A549 (cell line): ENCODE measurements around the gene ERFL. TPM values are rescaled to one million over a fixed set of nuclear protein-coding genes. Genes with fewer than 3 reads are reported as not detected.

Experiments
- ATAC-seq, 2 experiments: fragments of 200-7000 bp in 1 of 2; fragments of >200 bp in 1 of 2; cut with Nextera tagmentation in 1 of 2; cut with Tn5 transposase in 1 of 2; 3 replicates each; pipeline versions ENCODE4 v1.8.0 to v1.9.1; 2018 to 2020; ENCODE audit warnings: mild to moderate bottlenecking in 1 of 2, moderate library complexity in 1 of 2
- CTCF ChIA-PET: fragments of 300-600 bp; sonication (Branson Sonifier 250); formaldehyde crosslinking; extraction: SDS; loops from one replicate; lab custom pipeline; 2021; ENCODE audit warnings: antibody characterized with exemption, inconsistent platforms; lab: Yijun Ruan, JAX
- POLR2A ChIA-PET: fragments of 350-600 bp; formaldehyde crosslinking; extraction: SDS; loops from one replicate; lab custom pipeline; 2021; ENCODE audit warnings: antibody characterized with exemption, inconsistent platforms; lab: Yijun Ruan, JAX
- DNase-seq, 2 experiments: peaks; one replicate each; pipeline versions ENCODE4 v3.0.0 to v3.0.0-alpha.2; 2011 to 2016; ENCODE audit warnings: low read depth in 1 of 2, low spot score in 1 of 2
- FAIRE-seq: peaks from 2 replicates; lab custom pipeline; 2011; peaks lifted over from hg19 to GRCh38; lab: Jason Lieb, UNC
- H3K27ac ChIP-seq, 2 experiments: fragments of >200 bp; sonication (Bioruptor Twin); formaldehyde crosslinking; 3 replicates each; pipeline ENCODE4 v1.5.1; 2016 to 2017
- H3K4me1 ChIP-seq: fragments of >200 bp; sonication (Bioruptor Twin); formaldehyde crosslinking; 3 replicates; pipeline ENCODE4 v1.6.1; 2016
- H3K4me2 ChIP-seq: fragments of >200 bp; sonication (Bioruptor Twin); formaldehyde crosslinking; 3 replicates; pipeline ENCODE4 v1.6.1; 2016
- H3K4me3 ChIP-seq: fragments of >200 bp; sonication (Bioruptor Twin); formaldehyde crosslinking; 3 replicates; pipeline ENCODE4 v1.5.1; 2016
- H3K9me3 ChIP-seq: fragments of >200 bp; sonication (Bioruptor Twin); formaldehyde crosslinking; 3 replicates; pipeline ENCODE4 v1.6.1; 2016
- CHD2 ChIP-seq: fragments of 150-350 bp; IDR thresholded peaks from 2 replicates; pipeline ENCODE4 v1.6.1; 2014; ENCODE audit warnings: low read length; ENCODE audit not compliant: partially characterized antibody
- CTCF ChIP-seq: fragments of >200 bp; sonication (Bioruptor Twin); formaldehyde crosslinking; IDR thresholded peaks from 3 replicates; pipeline ENCODE4 v1.5.1; 2016
- E2F6 ChIP-seq: IDR thresholded peaks from 2 replicates; pipeline ENCODE4 v1.6.1; 2012; ENCODE audit warnings: low read depth, borderline replicate concordance
- EHF ChIP-seq: fragments of 250-450 bp; sonication (Bioruptor Pico); IDR thresholded peaks from 2 replicates; pipeline ENCODE4 v1.5.0; 2020; ENCODE audit warnings: mild to moderate bottlenecking
- EHMT2 ChIP-seq: fragments of 200-600 bp; sonication (generic); IDR thresholded peaks from 2 replicates; pipeline ENCODE4 v1.6.1; 2016; ENCODE audit warnings: antibody characterized with exemption, low read depth, mild to moderate bottlenecking, moderate library complexity
- FOSB ChIP-seq: fragments of 250-450 bp; sonication (Bioruptor Pico); IDR thresholded peaks from 2 replicates; pipeline ENCODE4 v1.5.0; 2020; ENCODE audit warnings: mild to moderate bottlenecking, moderate library complexity
- FOXS1 ChIP-seq: fragments of 250-450 bp; sonication (Bioruptor Pico); IDR thresholded peaks from 2 replicates; pipeline ENCODE4 v1.5.0; 2020; ENCODE audit warnings: mild to moderate bottlenecking, moderate library complexity
- HOXB13 ChIP-seq: fragments of 250-450 bp; sonication (Bioruptor Pico); IDR thresholded peaks from 2 replicates; pipeline ENCODE4 v1.5.0; 2020; ENCODE audit warnings: low read depth, mild to moderate bottlenecking, moderate library complexity
- HOXB5 ChIP-seq: fragments of 250-450 bp; sonication (Bioruptor Pico); IDR thresholded peaks from 2 replicates; pipeline ENCODE4 v1.5.0; 2020; ENCODE audit warnings: mild to moderate bottlenecking, moderate library complexity
- JUN ChIP-seq, 2 experiments: fragments of >200 bp; sonication (Bioruptor Twin); formaldehyde crosslinking; IDR thresholded peaks; 2 replicates in 1 of 2; 3 replicates in 1 of 2; pipeline ENCODE4 v1.6.1; 2016 to 2017
- KDM1A ChIP-seq: fragments of 200-600 bp; sonication (generic); IDR thresholded peaks from 2 replicates; pipeline ENCODE4 v1.6.1; 2016; ENCODE audit warnings: low read depth, mild to moderate bottlenecking
- KDM5A ChIP-seq: fragments of 200-600 bp; sonication (generic); IDR thresholded peaks from 2 replicates; pipeline ENCODE4 v1.6.1; 2016; ENCODE audit warnings: antibody characterized with exemption, mild to moderate bottlenecking
- MAX ChIP-seq: IDR thresholded peaks from 2 replicates; pipeline ENCODE4 v1.6.1; 2012
- NFE2L2 ChIP-seq: fragments of 150-350 bp; conservative IDR thresholded peaks from 2 replicates; pipeline ENCODE4 v1.6.1; 2014; ENCODE audit warnings: low read length
- NPAS2 ChIP-seq: fragments of 250-450 bp; sonication (Bioruptor Pico); IDR thresholded peaks from 2 replicates; pipeline ENCODE4 v1.8.0; 2022; ENCODE audit warnings: mild to moderate bottlenecking, moderate library complexity, borderline replicate concordance
- PBX3 ChIP-seq: IDR thresholded peaks from 2 replicates; pipeline ENCODE4 v1.6.1; 2012
- PHF8 ChIP-seq: fragments of 200-600 bp; sonication (generic); IDR thresholded peaks from 2 replicates; pipeline ENCODE4 v1.6.1; 2016; ENCODE audit warnings: low read depth, mild to moderate bottlenecking, antibody characterized with exemption, moderate library complexity, borderline replicate concordance
- POLR2A ChIP-seq: IDR thresholded peaks from 2 replicates; pipeline ENCODE4 v1.6.1; 2012; ENCODE audit warnings: mild to moderate bottlenecking, low read length
- RCOR1 ChIP-seq: fragments of 150-350 bp; IDR thresholded peaks from 2 replicates; pipeline ENCODE4 v1.6.1; 2014; ENCODE audit warnings: antibody characterized with exemption, low read length, low read depth
- RFX5 ChIP-seq: fragments of 450-650 bp; IDR thresholded peaks from 2 replicates; pipeline ENCODE4 v1.7.1; 2014; ENCODE audit warnings: antibody characterized with exemption, mild to moderate bottlenecking, moderate library complexity
- RNF2 ChIP-seq: fragments of 200-600 bp; sonication (generic); IDR thresholded peaks from 2 replicates; pipeline ENCODE4 v1.6.1; 2016; ENCODE audit warnings: low read depth, mild to moderate bottlenecking, antibody characterized with exemption, moderate library complexity, borderline replicate concordance
- TP53 ChIP-seq: fragments of 250-450 bp; sonication (Bioruptor Pico); IDR thresholded peaks from 2 replicates; pipeline ENCODE4 v1.5.0; 2021; ENCODE audit warnings: mild to moderate bottlenecking, moderate library complexity
- ZSCAN20 ChIP-seq: fragments of 250-450 bp; sonication (Bioruptor Pico); IDR thresholded peaks from 2 replicates; pipeline ENCODE4 v1.8.0; 2022; ENCODE audit warnings: mild to moderate bottlenecking, moderate library complexity
- WGBS: methylation state at CpG from one replicate; pipeline ENCODE4 v1.1.6; 2017; ENCODE audit errors: missing lambda C conversion rate; 5-methylcytosine and 5-hydroxymethylcytosine counted together
- polyA plus RNA-seq, 4 experiments: library from polyadenylated mRNA; depleted of rRNA in 3 of 4; stranded (reverse); fragments of >200 nt; fragmentation: RNase III in 1 of 4; extraction: RNeasy Plus Mini Kit Qiagen cat#74134 plus additional on column Dnase treatment in 1 of 4; gene quantifications; 2 replicates in 3 of 4; 3 replicates in 1 of 4; pipeline ENCODE4 v1.2.3, GENCODE V29; 2011 to 2017

The ERFL gene
- polyA plus RNA-seq, 2 of the 4 experiments (the other 2 are of a cell fraction): 0.15 to 0.19 TPM

- H3K4me2 ChIP-seq: no peak overlapping the region
- H3K4me3 ChIP-seq: no peak overlapping the region
- TF ChIP-seq ZSCAN20: no peak
- no peak for TF ChIP-seq MAX
- no peak for TF ChIP-seq HOXB13 (CRISPR knock-in tag)
- no peak for TF ChIP-seq CHD2
- TF ChIP-seq PHF8: no peak
- TF ChIP-seq KDM1A: no peak
- TF ChIP-seq TP53 (CRISPR knock-in tag): no peak
- no peak for TF ChIP-seq PBX3
- no peak for TF ChIP-seq RCOR1
- no peak for TF ChIP-seq JUN (IDR thresholded peaks at IDR 0.05)
- no peak for TF ChIP-seq E2F6
- no peak for TF ChIP-seq EHF (CRISPR knock-in tag)
- TF ChIP-seq FOSB: no peak
- no peak for TF ChIP-seq NFE2L2
- no peak for TF ChIP-seq RNF2
- no peak for TF ChIP-seq KDM5A
- FAIRE-seq (no peak), DNase-seq (no peak), ATAC-seq (no peak)
- ChIA-PET POLR2A (no interaction called here), CTCF (interaction anchor here (1.1 to 9.9 kb wide), 6 partner anchors 8 to 25 kb away, joined by 3 to 163 read pairs (median 7); no protein-coding TSS in a partner anchor)
- H3K4me1 ChIP-seq: peaks cover 13% of the 10 kb centered on the region; the same call in 1 of the 3 replicates
- no peak overlapping the region for H3K27ac ChIP-seq
- 62% methylated on average over 27 of the region's 27 CpGs for WGBS
- H3K9me3 ChIP-seq: no peaks in the 10 kb centered on the region
These were observed 2.1 kb downstream of the ERFL start for GRCh38 chr19:41926028-41926762.

GRCh38 chr19:41925208-41926003, 2.8 kb downstream of the ERFL start:
- no peak for ATAC-seq
- FAIRE-seq: no peak
- Histone ChIP-seq H3K4me3 (no peak overlapping the region), H3K4me1 (peaks cover 13% of the 10 kb centered on the region; the same call in 1 of the 3 replicates), H3K27ac (no peak overlapping the region), H3K9me3 (no peaks in the 10 kb centered on the region), H3K4me2 (no peak overlapping the region)
- TF ChIP-seq MAX (no peak), CTCF (no peak), HOXB13 (CRISPR knock-in tag) (no peak), HOXB5 (no peak), FOXS1 (CRISPR knock-in tag) (no peak), POLR2A (no peak), EHMT2 (no peak), FOSB (no peak), RFX5 (no peak), CHD2 (no peak), NPAS2 (no peak), JUN (IDR thresholded peaks at IDR 0.05) (no peak)
- no peak for DNase-seq
- CTCF ChIA-PET: interaction anchor here (1.1 to 2.6 kb wide), 8 partner anchors 9 to 31 kb away, joined by 3 to 8 read pairs (median 6); no protein-coding TSS in a partner anchor
- WGBS: 45% methylated on average over 7 of the region's 7 CpGs
- POLR2A ChIA-PET: no interaction called here
